HG02678 (cell line): ENCODE data around the gene HOXD13.

Experiments
- ATAC-seq: cut with Tn5 transposase; IDR thresholded peaks from one replicate; pipeline ENCODE4 v1.9.1; 2021; ENCODE audit warnings: mild to moderate bottlenecking, moderate library complexity; ENCODE audit not compliant: unreplicated experiment

HOXD13 gene

DNA sequence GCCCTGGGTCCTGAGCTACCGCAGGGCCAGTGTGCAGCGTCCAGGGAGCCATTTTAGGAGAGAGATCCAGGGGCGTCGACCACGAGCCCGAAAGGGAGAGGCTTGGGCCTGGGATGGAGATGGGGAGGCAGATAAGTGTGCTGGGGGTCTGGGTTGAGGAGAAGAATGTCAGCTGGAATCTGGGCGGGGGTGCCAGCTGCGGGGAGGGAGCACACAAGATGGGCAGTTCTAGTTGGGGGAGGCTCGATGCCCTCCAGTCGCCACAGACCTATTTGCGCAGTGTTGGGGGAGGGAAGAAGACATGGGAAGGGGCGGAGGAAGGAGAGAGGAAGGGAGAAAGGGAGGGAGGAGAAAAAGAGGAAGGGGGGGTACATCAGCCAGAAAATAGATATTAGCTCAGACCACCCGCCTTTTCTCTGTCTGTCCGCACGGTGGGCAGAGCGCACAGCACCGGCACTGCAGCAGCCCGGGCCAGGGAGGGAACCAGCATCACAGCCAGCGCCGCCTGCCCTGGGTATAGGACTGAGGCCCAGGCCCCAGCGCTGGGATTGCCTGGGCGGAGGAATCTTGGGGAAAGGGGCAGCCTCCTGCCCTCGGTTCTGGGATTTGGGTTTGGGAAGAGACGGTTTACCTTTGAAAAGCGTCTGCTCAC is 12.7 kb downstream of the HOXD13 start:
- no peak for ATAC-seq

DNA sequence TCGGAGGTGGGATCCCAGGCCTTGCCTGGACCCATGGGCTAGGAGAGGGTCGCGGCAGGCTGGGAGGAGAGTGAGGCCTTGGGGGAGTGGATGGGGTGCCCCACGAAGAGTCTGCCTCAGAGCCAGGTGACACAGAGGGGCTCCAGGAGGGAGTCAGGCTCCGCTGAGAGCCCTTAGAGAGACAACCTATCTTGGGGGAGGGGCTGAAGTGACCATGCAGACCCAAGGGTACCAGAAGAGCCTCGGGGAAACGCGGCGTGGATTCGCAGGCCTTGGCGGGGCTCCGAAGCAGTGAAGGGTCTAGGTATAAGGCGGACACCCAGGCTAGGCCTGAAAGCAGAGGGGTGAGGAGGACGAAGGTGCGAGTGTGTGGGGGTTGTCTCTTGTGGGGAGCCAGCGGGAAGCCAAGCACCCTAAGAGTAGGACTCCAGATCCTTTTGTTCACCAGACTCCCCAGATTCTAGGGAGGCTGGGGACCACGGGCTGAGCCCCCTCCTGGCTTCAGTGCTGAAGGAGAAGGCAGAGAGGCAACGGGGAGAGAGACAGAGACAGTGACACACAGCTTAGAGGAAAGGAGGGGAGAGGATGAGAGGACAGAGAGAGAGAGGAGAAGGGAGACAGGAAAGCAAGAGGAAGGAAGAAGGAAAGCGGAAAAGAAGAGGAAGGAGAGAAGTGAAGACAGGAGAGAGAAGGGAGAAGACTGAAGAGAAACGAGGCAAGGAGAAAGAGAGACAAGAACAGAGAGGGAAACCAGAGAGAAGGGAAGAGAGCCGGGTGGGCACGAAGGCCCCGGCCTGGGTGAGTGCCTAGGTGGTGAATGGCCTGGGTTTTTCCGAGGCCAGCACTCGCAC is 13.4 kb downstream of the HOXD13 start:
- ATAC-seq, result no peak

DNA sequence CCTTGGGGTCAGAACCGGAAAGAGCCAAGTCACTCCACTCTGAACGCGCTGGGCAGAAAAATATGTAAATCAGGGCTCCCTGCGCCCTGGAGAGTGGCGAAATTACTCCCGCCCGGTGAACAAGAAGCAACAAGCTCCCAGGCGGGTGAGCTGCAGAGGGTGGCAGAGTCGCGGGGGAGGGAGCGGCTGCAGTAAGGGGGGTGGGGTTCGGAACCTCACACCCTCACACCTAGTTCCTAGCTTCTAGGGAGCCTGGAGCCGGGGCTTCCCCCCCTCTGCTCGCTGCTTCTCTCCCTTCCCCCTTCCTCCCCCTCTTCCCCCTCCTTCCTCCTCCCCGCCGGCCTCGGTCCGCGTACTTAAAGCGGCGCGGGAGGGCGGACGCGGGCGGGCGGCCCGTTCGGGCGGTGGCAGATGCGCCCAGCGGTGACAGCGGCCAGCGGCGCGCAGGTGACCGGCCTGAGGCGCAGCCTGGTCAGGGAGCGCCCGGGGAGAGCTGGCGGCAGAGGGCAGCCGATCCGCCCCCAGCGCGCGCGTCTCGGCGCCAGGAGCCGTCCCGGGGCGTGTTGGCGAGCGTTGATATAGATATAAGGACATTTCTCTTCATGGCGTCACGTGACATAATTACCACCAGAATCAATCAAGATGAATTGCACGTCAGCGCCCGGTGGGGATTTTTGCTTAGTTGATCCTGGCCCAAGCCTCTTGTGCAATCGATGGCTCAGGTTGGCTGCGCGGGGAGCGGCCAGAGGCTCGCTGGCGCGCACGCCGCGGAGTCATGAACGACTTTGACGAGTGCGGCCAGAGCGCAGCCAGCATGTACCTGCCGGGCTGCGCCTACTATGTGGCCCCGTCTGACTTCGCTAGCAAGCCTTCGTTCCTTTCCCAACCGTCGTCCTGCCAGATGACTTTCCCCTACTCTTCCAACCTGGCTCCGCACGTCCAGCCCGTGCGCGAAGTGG is 14.3 kb downstream of the HOXD13 start, which contains the start of gene HOXD11:
Gene HOXD11 (plus strand): TSS at position 700 of the 959 bp plus-strand sequence. CDS start 76 bp downstream, at position 776.
- ATAC-seq, result no peak

DNA sequence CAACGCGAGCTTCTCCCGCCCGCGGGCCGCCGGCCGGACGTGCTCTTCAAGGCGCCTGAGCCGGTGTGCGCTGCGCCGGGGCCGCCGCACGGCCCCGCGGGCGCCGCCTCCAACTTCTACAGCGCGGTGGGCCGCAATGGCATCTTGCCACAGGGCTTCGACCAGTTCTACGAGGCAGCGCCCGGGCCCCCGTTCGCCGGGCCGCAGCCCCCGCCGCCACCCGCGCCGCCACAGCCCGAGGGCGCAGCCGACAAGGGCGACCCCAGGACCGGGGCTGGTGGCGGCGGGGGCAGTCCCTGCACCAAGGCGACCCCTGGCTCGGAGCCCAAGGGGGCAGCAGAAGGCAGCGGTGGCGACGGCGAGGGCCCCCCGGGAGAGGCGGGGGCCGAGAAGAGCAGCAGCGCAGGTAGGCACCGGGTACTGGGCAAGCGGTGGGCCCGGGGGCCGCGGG is 15.2 kb downstream of the HOXD13 start:
- ATAC-seq, result no peak

DNA sequence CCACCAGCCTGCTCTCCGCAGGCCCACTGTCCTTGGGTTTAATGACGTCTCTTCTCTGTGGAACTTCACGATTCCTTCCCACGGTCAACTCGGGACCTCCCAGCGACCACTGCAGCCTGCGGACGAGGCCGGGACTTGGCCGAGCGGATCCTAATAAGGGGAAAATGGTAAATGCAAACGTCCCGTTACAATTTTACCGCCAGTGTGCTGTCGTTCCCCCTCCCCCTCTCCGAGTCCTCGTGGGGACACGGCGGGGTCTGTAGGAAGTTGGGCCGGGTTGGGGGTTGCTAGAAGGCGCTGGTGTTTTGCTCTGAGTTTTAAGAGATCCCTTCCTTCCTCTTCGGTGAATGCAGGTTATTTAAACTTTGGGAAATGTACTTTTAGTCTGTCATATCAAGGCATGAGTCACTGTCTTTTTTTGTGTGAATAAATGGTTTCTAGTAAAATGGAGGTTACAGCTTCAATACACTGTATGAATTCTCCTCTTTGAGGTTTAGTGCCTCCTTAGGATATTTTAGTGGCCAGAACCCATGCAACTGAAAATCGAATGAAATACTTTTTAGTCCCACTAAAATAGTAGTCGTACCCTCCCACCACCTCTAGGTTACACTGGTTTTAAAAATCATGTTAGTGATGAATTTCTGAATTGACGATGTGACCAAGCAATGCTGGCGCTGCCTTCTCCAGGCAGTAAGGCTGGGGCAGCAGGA is 16.8 kb downstream of the HOXD13 start:
- no peak for ATAC-seq

DNA sequence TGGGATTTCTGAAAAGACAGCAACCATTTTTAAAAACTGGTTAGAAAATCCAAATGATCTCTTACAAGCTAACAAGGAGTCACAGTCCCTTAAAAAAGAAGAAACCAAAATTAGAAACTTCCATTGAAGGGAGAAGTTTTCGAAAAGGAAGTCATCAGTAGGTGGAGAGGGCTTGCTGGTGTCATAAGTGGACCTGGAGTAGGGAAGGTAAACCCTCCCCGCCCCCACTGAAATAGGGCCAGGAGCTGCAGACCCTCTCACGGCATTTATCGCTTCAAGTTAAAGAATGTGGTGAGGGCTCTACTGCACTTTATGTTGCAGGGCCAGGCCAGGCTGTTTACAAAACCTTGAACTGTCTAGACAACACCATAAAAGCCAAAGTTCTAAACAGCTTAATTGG is 17.4 kb downstream of the HOXD13 start:
- no peak for ATAC-seq

DNA sequence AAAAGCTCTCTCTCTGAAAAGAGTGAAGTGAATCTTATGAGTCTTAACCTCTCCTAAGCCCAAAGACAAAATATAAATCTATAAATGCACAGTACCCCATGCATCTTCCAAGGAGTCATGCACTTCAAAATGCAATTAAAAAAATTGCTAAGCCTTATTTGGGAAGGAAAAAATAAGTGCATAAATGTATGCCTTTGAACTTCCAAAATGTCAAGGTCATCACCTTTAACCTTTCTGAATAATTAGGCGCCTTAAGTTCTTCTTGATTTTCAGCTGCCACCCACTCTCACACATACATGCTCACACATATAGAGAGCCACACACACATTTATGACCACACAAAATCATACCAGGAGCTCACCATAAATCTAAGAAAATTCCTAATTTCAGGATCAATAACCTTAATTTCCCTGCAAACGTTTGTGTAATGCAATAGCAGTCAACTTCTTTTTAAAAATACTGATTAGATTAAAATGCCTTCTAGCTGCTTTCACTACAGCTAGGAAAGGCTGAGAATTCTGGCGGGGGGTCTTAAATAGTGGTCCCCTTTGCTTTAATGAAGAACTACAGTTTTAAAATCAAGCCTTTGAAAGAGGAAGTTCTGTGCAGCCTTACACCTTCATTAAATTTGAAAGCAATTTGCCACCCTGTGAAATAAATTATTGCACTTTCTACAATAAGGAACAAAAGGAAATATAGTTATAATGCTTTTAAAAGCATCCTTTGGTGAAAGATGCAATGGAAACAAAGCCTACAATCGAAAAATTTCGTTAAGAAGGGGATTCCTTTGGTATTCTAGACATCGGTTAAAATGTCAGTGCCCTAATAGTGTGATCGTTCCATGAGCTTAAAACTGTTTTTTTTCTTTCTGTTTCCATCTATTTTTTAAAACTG is 18.1 kb downstream of the HOXD13 start:
- ATAC-seq, result no peak

DNA sequence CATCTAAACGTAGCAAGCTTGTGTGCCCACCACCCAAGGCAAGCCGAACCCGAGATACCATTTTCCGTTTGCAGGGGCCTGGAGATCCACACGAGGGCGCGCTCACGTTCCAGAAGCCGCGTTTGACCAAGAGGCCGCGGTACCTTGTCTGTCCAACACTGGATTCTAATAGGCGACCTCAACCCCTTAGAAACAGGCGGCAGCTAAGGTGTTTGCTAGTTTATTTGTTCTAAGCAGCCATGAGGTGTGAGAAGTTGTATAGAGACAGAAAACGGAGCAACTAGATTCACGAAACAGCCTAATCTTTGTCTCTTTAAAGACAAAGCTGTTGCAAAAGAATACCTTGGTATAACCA is 18.8 kb downstream of the HOXD13 start:
- no peak for ATAC-seq

DNA sequence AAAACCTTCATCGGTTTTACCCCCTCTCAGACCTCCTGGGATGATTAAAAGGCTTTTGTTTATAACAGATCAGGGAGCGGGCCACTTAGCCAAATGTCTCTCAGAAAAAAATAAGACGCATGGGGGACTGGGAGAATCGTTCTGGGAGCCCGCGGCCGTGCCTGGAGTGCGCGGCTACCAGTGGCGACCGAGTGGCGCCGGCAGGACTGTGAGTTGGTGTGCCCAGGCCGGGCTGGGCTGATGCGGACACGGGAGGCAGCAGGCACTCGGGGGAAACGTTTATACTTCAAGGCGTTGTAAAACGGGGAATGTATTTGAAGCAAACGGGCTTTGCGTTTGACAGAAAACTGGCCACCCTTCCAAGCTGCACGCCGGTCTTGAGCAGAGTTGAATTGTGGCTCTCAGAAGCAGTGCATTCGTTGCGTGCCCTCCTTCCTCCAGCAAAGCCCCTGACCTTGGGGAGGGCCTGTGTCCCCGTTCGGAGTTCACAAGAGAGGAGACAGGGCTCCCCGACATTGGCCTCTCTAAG is 19.4 kb downstream of the HOXD13 start:
- ATAC-seq, result no peak

DNA sequence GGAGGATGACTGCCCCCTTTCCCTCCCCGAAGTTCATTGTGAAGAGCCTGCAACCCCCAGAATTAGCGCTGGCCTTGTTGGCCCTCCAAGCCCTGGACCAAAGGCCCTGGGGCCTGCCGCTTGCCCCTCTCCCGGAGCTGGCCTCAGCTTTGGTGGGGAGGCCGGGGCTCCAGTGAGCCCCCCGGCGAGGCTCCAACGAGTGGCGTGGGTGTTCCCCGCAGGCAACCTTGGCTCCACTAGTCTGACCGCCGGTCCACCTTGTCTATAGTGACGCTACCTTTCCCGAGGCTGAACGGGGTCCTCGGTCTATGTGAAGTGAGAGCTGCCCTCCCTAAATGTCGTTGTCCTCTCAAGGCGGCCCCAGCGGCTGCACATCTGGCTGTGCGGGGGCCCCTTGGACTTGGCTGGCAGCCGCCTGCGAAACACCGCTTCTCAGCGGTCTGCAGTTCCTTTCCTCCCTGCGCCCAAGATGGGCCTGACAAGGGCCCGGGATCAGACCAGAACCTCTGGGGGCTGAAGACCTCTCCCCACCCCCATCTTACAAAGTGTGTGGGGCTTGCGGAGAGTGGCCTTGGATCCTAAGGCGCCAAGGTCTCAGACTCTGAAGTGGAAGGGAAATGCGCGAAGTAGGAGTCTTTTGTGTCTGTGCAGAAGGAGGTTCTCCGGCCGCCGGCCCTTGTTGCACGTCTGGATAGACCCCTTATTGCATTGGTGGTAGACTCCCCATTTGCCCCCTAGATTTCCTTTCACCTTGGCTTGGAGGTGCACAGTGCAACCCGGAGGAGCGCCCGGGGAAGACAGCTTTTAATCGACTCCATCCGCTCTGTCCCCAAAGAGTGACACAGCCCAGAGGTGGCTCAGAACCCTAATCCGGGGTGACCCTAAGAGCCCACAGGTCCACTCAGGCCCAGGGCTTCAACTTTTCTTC is 20.1 kb downstream of the HOXD13 start:
- ATAC-seq, result no peak

DNA sequence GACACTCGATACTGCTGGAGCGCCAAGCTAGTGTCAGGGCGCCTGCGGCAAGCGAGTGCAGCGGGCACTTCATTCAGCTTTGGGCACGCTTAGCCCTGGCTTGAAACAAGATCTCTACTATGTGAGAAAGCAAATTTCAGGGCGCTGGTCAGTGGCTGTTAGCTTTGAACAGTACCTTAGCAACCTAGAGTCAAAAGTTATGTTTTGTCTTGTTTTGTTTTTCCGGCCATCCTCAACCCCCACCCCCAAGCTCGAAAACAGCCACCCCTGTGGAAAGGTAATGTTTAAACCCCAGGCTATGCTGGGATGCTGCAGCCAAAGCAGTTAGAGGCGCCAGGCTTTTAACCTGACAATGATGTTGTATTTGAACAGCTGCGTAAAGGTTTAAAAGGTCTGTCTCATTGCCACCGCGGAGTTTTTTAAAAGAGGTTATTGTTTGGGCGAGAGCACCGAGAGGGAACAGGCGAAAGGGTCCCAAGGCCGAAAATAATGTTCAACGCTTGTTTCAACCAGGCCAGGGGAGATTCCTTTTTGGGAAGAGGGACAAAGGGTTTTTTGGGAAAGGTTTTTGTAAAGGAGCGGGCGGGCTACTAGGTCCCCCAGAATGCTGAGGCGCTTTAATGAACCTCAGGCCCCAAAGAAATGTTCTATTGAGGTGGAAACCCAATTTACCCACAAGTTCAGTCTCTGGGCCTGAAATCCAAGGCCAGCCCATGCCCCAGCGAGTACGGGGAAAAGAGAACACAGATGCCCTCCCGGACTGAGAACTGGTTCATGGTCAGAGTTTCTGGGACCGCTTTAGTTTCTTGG is 21.8 kb downstream of the HOXD13 start:
- no peak for ATAC-seq

DNA sequence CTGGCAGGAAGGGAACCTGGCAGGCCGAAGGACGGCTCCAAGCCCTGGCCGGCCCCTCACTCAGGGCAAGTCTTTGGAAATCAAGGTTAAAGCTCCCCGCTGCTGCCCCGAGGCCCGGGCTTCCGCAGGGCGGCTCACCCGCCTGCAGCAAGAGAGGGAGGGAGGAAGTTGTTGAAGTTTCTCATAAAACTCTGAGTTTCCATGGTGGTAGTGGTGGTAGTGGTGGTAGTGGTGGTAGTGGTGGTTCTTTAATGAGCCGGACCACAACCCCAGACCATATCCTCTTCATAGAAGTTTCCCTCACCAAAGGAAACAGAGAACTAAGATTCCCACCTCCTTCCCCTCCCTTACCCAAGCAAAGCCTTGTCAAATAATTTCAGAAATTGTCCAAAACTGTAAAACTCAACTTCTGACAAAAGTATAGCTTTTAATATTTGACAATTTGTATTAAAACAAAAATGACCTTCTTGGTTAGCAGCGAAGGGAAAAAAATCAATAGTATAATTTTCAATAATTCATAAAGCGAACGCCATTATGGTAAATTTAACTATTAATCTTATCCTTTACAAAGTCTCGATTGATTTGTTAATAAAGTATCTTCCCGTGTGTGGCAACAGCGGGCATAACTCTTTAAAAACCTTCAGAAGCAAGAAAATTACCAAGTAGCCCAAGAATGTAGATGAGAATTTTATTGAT is 22.6 kb downstream of the HOXD13 start:
- no peak for ATAC-seq

DNA sequence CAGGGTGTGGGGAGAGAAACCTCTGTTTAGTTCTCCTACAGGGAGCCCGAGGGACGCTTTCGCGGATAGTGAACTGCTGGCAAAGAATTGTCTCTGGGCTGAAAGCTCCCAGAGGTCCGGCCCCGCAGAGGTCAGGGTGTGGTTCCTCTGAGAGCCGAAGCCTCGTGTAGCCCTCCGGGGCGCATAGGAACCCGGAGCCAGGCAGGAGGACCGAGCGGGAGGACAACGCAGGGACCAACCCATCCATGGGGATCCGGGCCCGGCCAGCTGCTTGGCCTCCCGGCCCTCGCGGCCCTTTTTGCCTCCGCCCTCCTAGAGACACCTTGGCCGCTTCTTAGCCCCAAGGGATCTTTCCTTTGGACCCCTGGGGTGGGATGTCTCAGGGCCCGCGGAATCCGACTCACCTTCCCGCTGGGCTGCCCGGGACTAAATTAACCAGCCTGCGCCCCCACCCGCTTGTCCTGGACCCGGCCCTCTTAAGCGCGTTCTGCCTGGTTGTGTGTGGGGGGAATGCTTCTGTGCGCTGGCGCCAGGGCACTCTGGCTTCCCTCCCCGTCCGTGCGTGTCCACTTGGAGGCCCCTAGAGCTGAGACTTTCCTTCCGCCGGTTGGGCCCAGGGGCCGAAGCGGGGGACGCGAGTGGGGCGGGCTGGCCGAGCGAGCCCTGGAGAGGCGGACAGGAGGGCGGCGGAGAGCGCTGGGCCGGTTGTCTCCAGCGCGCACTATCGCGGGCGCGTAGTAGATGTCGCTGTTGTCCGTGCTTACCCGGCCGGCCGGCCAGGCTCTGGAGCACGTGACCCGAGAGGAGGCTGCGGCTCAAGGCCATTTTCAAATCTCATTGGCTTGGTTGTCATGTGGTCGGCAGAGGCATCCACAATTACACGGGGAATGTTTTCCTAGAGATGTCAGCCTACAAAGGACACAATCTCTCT is 23.6 kb downstream of the HOXD13 start, which contains the start of gene HOXD10:
Gene HOXD10 (plus strand): TSS at position 896 of the 931 bp plus-strand sequence. CDS start 56 bp downstream, outside the sequence.
- no peak for ATAC-seq

DNA sequence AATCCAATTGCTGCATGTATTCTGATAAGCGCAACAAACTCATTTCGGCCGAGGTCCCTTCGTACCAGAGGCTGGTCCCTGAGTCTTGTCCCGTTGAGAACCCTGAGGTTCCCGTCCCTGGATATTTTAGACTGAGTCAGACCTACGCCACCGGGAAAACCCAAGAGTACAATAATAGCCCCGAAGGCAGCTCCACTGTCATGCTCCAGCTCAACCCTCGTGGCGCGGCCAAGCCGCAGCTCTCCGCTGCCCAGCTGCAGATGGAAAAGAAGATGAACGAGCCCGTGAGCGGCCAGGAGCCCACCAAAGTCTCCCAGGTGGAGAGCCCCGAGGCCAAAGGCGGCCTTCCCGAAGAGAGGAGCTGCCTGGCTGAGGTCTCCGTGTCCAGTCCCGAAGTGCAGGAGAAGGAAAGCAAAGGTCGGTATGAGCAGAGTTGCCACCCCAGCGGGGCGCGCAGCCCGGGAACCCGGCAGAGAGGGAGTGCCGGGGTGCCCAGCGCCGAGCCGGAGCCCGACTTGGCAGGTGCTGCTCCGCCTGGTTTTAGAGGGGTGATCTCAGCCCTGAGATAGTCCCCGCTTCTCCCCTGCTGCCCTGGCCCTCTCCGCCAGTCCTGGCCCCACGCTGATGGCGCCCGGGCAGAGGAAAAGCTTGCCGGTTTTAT is 24.8 kb downstream of the HOXD13 start:
- ATAC-seq, result no peak

DNA sequence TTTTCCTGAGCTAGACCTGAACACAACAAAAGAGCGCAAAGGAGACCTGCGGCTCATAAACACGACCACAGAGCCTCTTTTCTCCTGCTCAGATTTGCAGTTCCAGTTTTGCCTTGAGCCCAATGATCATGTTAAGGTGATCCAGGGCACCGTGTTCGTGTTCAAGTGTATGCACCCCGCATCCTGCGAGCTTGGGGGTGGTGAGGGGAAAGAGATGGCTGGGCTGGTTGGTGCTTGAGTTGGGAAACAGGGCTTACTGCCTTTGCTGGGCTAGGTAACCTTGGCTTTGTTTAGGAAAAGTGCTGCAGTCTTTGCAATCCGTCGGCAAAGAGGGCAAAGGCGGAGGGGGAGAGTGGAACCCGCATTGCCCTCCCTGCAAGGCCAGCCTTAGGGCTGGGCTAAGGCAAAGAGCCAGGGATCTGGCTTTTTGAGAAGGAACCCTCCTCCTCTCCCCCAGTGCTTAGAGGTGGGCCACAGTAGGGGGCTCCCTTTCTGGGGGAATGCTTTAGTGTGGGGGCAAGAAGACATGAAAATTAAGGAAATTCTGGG is 25.4 kb downstream of the HOXD13 start:
- no peak for ATAC-seq
